MCF 10A (cell line): ENCODE data around the gene TUBGCP6. TPM values are rescaled to one million over a fixed set of nuclear protein-coding genes. Genes with fewer than 3 reads are reported as not detected.

Source experiments
- BruUV-seq: library from RNA; stranded (reverse); fragments of 400-500 nt; replicated peaks from 2 replicates; lab custom pipeline; 2021; lab: Mats Ljungman, UMichigan
- CTCF ChIA-PET: fragments of 300-600 bp; sonication (Branson Sonifier 250); formaldehyde crosslinking; extraction: SDS; loops from one replicate; lab custom pipeline; 2021; ENCODE audit warnings: antibody characterized with exemption, inconsistent platforms; lab: Yijun Ruan, JAX
- POLR2A ChIA-PET: fragments of 300-600, 350-650 bp; sonication (Branson Sonifier 250); formaldehyde crosslinking; extraction: SDS; loops from one replicate; lab custom pipeline; 2020; ENCODE audit warnings: antibody characterized with exemption, inconsistent platforms; lab: Yijun Ruan, JAX
- DNase-seq: peaks from one replicate; pipeline ENCODE4 v3.0.0-alpha.2; 2018; ENCODE audit not compliant: unreplicated experiment
- H3K27ac Mint-ChIP-seq: one replicate; pipeline ENCODE4 v1.8.0; 2022; ENCODE audit warnings: mild to moderate bottlenecking, low read depth, mixed read lengths; ENCODE audit not compliant: unreplicated experiment
- H3K27me3 Mint-ChIP-seq: one replicate; pipeline ENCODE4 v1.8.0; 2022; ENCODE audit warnings: mixed read lengths; ENCODE audit not compliant: insufficient read depth, unreplicated experiment
- H3K36me3 Mint-ChIP-seq: one replicate; pipeline ENCODE4 v1.8.0; 2022; ENCODE audit warnings: mild to moderate bottlenecking, moderate library complexity, mixed read lengths; ENCODE audit not compliant: insufficient read depth, unreplicated experiment
- H3K4me1 Mint-ChIP-seq: one replicate; pipeline ENCODE4 v1.8.0; 2022; ENCODE audit warnings: mixed read lengths; ENCODE audit not compliant: insufficient read depth, unreplicated experiment
- H3K4me3 Mint-ChIP-seq: one replicate; pipeline ENCODE4 v1.8.0; 2022; ENCODE audit warnings: mild to moderate bottlenecking, moderate library complexity, mixed read lengths; ENCODE audit not compliant: unreplicated experiment
- H3K9me3 Mint-ChIP-seq: one replicate; pipeline ENCODE4 v1.8.0; 2022; ENCODE audit warnings: mixed read lengths; ENCODE audit not compliant: unreplicated experiment
- CTCF ChIP-seq: fragments of 200-600 bp; IDR thresholded peaks from one replicate; pipeline ENCODE4 v1.8.0; 2022; ENCODE audit warnings: antibody characterized with exemption, mild to moderate bottlenecking; ENCODE audit not compliant: unreplicated experiment
- intact Hi-C: fragments of 100-400 bp; cut with micrococcal nuclease; formaldehyde crosslinking; loops from 2 replicates; pipeline ENCODE4 v1.14.1; 2022
- total RNA-seq: library from RNA; stranded (reverse); gene quantifications from 2 replicates; pipeline ENCODE4 v1.2.3, GENCODE V29; 2022

Gene TUBGCP6
- total RNA-seq, 1 experiment from 2014 or later: 27.9 TPM

DNA sequence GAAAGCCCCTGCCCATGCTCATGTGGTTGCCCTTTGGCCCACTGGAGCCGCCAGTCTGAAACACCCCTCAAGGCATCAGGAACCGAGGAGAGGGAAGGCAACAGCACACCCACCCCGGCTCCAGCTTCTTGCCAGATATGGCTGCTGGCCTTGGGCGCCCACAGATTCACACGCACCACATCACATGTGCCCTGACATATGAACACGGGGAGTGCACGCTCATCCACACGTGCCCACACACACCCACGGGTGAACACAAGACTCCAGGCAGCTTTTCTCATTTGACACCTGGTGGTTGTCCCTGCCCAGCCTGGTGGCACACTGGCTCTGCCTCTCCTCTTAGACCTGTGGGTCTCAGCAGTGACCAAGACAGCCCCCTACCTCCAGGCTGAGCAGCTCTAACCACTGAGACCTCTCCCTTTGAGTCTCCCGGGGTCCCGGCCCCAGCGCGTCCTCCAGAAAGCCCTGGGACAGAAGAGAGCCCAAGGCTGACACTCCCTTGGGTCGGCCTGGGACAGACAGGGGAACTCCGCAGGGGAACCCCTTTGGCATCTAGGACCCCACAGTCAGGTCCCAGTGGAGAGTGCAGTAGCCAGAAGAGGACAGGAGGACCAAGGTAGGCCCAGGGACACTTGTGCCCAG is 19.4 kb upstream of the TUBGCP6 start:
- TF ChIP-seq CTCF: no peak
- POLR2A ChIA-PET: interaction anchor here (2.3 kb wide), 1 partner anchor 13 kb away, joined by 11 read pairs; the partner anchor contains the start of gene HDAC10
- H3K27ac Mint-ChIP-seq: no peak overlapping the region
- H3K36me3 Mint-ChIP-seq: no peaks in the 10 kb centered on the region
- BruUV-seq: no TSS peak
- CTCF ChIA-PET: interaction anchor here (0.9 to 1.3 kb wide), 4 partner anchors 8 to 78 kb away, joined by 4 to 5 read pairs (median 4); no protein-coding TSS in a partner anchor
- DNase-seq: no peak
- H3K9me3 Mint-ChIP-seq: no peaks in the 10 kb centered on the region
- no peak overlapping the region for H3K4me3 Mint-ChIP-seq
- intact Hi-C loops: no loop called here
- H3K4me1 Mint-ChIP-seq: peaks cover 11% of the 10 kb centered on the region
- H3K27me3 Mint-ChIP-seq: no peaks in the 10 kb centered on the region

GRCh38 chr22:50262973-50263617 is 18.3 kb upstream of the TUBGCP6 start:
- CTCF ChIA-PET: interaction anchor here (0.6 to 1.6 kb wide), 5 partner anchors 9 to 35 kb away, joined by 3 to 9 read pairs (median 4); no protein-coding TSS in a partner anchor
- Mint-ChIP-seq H3K4me3 (no peak overlapping the region), H3K27ac (no peak overlapping the region)

DNA sequence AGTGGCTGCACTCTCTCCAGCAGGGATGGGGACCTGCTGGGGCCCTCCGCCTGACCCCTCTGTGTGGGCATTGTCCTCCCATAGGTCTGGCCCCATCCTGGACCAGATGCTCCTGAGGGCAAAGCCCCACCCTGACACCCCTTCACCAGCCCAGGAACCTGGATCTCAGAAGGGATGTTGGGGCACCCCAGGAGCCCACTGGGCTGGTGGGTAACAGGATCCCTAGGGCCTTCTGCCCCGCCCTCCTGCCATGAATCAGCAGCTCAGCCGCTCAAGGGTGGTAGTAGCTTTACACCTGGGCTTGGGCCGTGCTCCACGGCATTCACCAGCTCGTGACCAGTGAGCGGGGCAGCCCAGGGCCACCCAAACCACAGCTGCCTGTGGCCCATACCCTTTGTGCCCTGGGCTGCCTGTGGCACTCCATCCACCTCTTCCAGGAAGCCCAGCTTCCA is 17.7 kb upstream of the TUBGCP6 start:
- CTCF ChIA-PET: interaction anchor here (0.6 to 1.6 kb wide), 3 partner anchors 10 to 35 kb away, joined by 3 to 9 read pairs (median 4); no protein-coding TSS in a partner anchor
- Mint-ChIP-seq H3K4me1 (peaks cover 5% of the 10 kb centered on the region), H3K27me3 (no peaks in the 10 kb centered on the region), H3K4me3 (peak overlapping the region; percentile 66), H3K27ac (no peak overlapping the region), H3K36me3 (no peaks in the 10 kb centered on the region), H3K9me3 (no peaks in the 10 kb centered on the region)
- no peak for TF ChIP-seq CTCF
- BruUV-seq: no TSS peak
- POLR2A ChIA-PET: interaction anchor here (0.9 to 2.3 kb wide), 5 partner anchors 11 to 44 kb away, joined by 3 to 11 read pairs (median 4); partner anchors contain the start of genes HDAC10 and PLXNB2
- peak; percentile 62 for DNase-seq
- intact Hi-C loops: no loop called here

More at GRCh38 chr22:50262973-50263617, 18.3 kb upstream of the TUBGCP6 start:
- H3K27me3 Mint-ChIP-seq: no peaks in the 10 kb centered on the region
- H3K4me1 Mint-ChIP-seq: peaks cover 5% of the 10 kb centered on the region
- H3K9me3 Mint-ChIP-seq: no peaks in the 10 kb centered on the region
- no peak for DNase-seq
- TF ChIP-seq CTCF: no peak
- intact Hi-C loops: no loop called here
- no TSS peak for BruUV-seq
- H3K36me3 Mint-ChIP-seq: no peaks in the 10 kb centered on the region
- POLR2A ChIA-PET: interaction anchor here (0.9 to 2.3 kb wide), 5 partner anchors 12 to 43 kb away, joined by 3 to 11 read pairs (median 4); partner anchors contain the start of genes HDAC10 and PLXNB2
